ENCODE measurements around the gene SIGLECL1. TPM values are rescaled to one million over a fixed set of nuclear protein-coding genes. Genes with fewer than 3 reads are reported as not detected.

The SIGLECL1 gene
- polyA plus RNA-seq, 3 donors = 0.16 TPM; not detected in 2

GRCh38 chr19:51277112-51277511 is 26.2 kb downstream of the SIGLECL1 start:
- Histone ChIP-seq H3K4me1 (ENCODE audit: control insufficient read depth in 1 of 2, insufficient read depth in 2 of 2, low read length in 2 of 2) (peaks cover 8 to 20% of the 10 kb centered on the region in 2 donors), H3K4me2 (replicated peaks; ENCODE audit: extremely low read depth, low read length, poor library complexity, severe bottlenecking) (no peak overlapping the region), H3K4me3 (replicated peaks in 1 of 3; ENCODE audit: low read depth in 2 of 3, low read length in 3 of 3) (no peak overlapping the region), H4K20me1 (ENCODE audit: insufficient read depth, low read length) (no peaks in the 10 kb centered on the region), H3K9me3 (replicated peaks in 1 of 2; ENCODE audit: control insufficient read depth in 1 of 2, insufficient read depth in 1 of 2, low read length in 2 of 2) (peaks cover 6 to 7% of the 10 kb centered on the region in 2 donors), H3K27ac (ENCODE audit: low read depth in 1 of 2, low read length in 2 of 2) (no peak overlapping the region), H3K27me3 (ENCODE audit: control insufficient read depth in 2 of 2, insufficient read depth in 2 of 2, low read length in 2 of 2) (peaks cover 0 to 13% of the 10 kb centered on the region in 2 donors), H3K36me3 (replicated peaks in 1 of 2; ENCODE audit: control insufficient read depth in 1 of 2, insufficient read depth in 2 of 2, low read length in 2 of 2) (no peaks in the 10 kb centered on the region), H3K9ac (ENCODE audit: insufficient read depth, low read length, poor library complexity, severe bottlenecking) (no peak overlapping the region), H3K79me2 (ENCODE audit: insufficient read depth, low read length) (no peaks in the 10 kb centered on the region), H2AFZ (ENCODE audit: insufficient read depth, low read depth, low read length, poor library complexity, severe bottlenecking) (no peak overlapping the region)
- peaks cover 20% of the 10 kb centered on the region for H3K4me1 Mint-ChIP-seq
- H3K36me3 Mint-ChIP-seq = no peaks in the 10 kb centered on the region
- WGBS (ENCODE audit: insufficient coverage) = no CpG with 5 or more reads among the region's 3 CpGs
- intact Hi-C loops (cut with micrococcal nuclease) = no loop called here
- H3K9me3 Mint-ChIP-seq = peaks cover 2 to 11% (median 8%) of the 10 kb centered on the region in 7 donors
- peaks cover 6 to 27% (median 20%) of the 10 kb centered on the region in 3 donors for H3K27me3 Mint-ChIP-seq (ENCODE audit: low read depth in 3 of 3)
- DNase-seq = no peak
- no peak for TF ChIP-seq CTCF (IDR thresholded peaks at IDR 0.05)
- H3K4me3 Mint-ChIP-seq = no peak overlapping the region
- H3K27ac Mint-ChIP-seq = no peak overlapping the region

DNA sequence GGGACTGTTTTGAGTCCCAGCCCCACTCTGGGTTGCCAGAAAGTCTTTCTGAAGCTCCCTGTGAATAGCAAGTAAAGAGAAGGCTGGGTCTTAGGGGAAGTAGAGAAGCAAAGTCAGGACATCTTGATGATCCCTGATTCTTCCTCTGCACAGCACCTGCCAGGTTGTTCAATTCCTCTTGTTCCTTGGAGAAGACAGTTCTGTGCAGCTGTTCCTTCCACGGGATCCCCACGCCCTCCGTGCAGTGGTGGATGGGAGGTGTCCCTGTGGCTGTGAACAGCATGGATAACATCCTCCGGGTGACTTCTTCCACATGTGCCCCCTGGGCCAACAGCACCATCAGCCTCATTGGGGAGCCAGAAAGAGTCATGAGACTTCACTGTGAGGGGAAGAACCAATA is 31.5 kb downstream of the SIGLECL1 start:
- Mint-ChIP-seq H3K27ac (no peak overlapping the region), H3K4me3 (peak overlapping the region in 1 of 2 donors; percentile 21), H3K36me3 (no peaks in the 10 kb centered on the region), H3K9me3 (peaks cover 0 to 19% (median 7%) of the 10 kb centered on the region in 7 donors), H3K27me3 (ENCODE audit: low read depth in 3 of 3) (peaks cover 19 to 38% (median 25%) of the 10 kb centered on the region in 3 donors), H3K4me1 (no peaks in the 10 kb centered on the region)
- no peak overlapping the region for H3K4me2 ChIP-seq (replicated peaks; ENCODE audit: extremely low read depth, low read length, poor library complexity, severe bottlenecking)
- peaks cover 0 to 16% of the 10 kb centered on the region in 2 donors for H3K27me3 ChIP-seq (ENCODE audit: control insufficient read depth in 2 of 2, insufficient read depth in 2 of 2, low read length in 2 of 2)
- 88% methylated on average over 1 of the region's 4 CpGs for WGBS (ENCODE audit: insufficient coverage)
- no peak for TF ChIP-seq CTCF (IDR thresholded peaks at IDR 0.05)
- H3K9ac ChIP-seq (ENCODE audit: insufficient read depth, low read length, poor library complexity, severe bottlenecking) = no peak overlapping the region
- no peaks in the 10 kb centered on the region for H4K20me1 ChIP-seq (ENCODE audit: insufficient read depth, low read length)
- H3K79me2 ChIP-seq (ENCODE audit: insufficient read depth, low read length) = no peaks in the 10 kb centered on the region
- no peak overlapping the region for H2AFZ ChIP-seq (ENCODE audit: insufficient read depth, low read depth, low read length, poor library complexity, severe bottlenecking)
- no peaks in the 10 kb centered on the region for H3K4me1 ChIP-seq (ENCODE audit: control insufficient read depth in 1 of 2, insufficient read depth in 2 of 2, low read length in 2 of 2)
- H3K36me3 ChIP-seq (replicated peaks in 1 of 2; ENCODE audit: control insufficient read depth in 1 of 2, insufficient read depth in 2 of 2, low read length in 2 of 2) = no peaks in the 10 kb centered on the region
- no peak for DNase-seq
- intact Hi-C loops (cut with micrococcal nuclease) = no loop called here
- no peak overlapping the region for H3K27ac ChIP-seq (ENCODE audit: low read depth in 1 of 2, low read length in 2 of 2)
- H3K4me3 ChIP-seq (replicated peaks in 1 of 3; ENCODE audit: low read depth in 2 of 3, low read length in 3 of 3) = no peak overlapping the region
- H3K9me3 ChIP-seq (replicated peaks in 1 of 2; ENCODE audit: control insufficient read depth in 1 of 2, insufficient read depth in 1 of 2, low read length in 2 of 2) = peaks cover 3 to 6% of the 10 kb centered on the region in 2 donors

Data from CD14-positive monocyte (primary cell).